ENCODE data around the gene FTO. TPM values are rescaled to one million over a fixed set of nuclear protein-coding genes. Genes with fewer than 3 reads are reported as not detected.

FTO gene
- total and polyA plus RNA-seq, 2 of the 8 experiments (the other 6 are each of a cell fraction or from before 2014, with no cell fraction given): 34.5 to 59.8 TPM

DNA sequence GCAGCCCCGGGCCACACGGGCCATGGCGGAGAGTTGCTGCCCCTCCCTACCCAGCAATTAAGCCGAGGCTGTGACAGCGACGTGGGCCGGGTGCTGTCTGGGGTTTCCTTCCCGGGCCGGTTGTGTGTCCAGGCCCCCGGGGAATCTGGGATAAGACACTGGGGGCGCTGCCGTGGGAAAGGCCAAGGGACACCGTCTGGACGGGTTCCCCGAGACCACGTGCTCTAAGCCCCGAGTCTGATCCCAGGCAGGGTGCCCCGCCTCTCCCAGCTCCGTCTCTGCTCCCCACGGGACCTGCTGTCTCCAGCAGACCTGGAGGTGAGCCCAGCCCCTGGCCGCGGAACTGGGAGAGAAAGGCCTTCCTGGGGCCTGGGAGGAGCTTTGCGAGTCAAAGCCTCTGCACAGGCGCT is 490.4 kb downstream of the FTO start:
- Histone ChIP-seq H2AK5ac (ENCODE audit: low read depth, low read length) (no peak overlapping the region), H3K23me2 (ENCODE audit: low read depth, low read length) (no peaks in the 10 kb centered on the region), H3K4me2 (ENCODE audit: insufficient read depth in 1 of 2, low read depth in 2 of 2, low read length in 2 of 2) (peak overlapping the region; percentile 2 to 53), H4K20me1 (replicated peaks in 1 of 2; ENCODE audit: control insufficient read depth in 1 of 2, insufficient read depth in 2 of 2, low read length in 2 of 2) (no peaks in the 10 kb centered on the region), H4K8ac (ENCODE audit: extremely low read depth, insufficient read depth, low read length) (peak overlapping the region; percentile 82; the same call in 1 of the 2 replicates), H2BK20ac (ENCODE audit: low read length) (no peak overlapping the region), H3K27me3 (replicated peaks in 1 of 4; ENCODE audit: control insufficient read depth in 3 of 4, extremely low read depth in 1 of 4, insufficient read depth in 3 of 4, low read length in 3 of 4) (no peaks in the 10 kb centered on the region), H3K27ac (ENCODE audit: low read depth, low read length) (no peak overlapping the region), H2BK12ac (ENCODE audit: low read depth, low read length) (0 out of 2 replicates have a peak overlapping the region, but pooled peaks have one; percentile 81), H2AFZ (ENCODE audit: low read length) (peak overlapping the region; percentile 63), H3K9me3 (ENCODE audit: insufficient read depth in 2 of 2, low read depth in 1 of 2, low read length in 1 of 2) (peaks cover 0 to 2% of the 10 kb centered on the region in 2 experiments; a peak in 1 of 4 replicates), H4K91ac (replicated peaks; ENCODE audit: insufficient read length, low read length) (peak overlapping the region; percentile 11), H3K4ac (replicated peaks; ENCODE audit: insufficient read length, low read depth, low read length) (no peak overlapping the region), H2BK5ac (ENCODE audit: low read depth, low read length) (no peak overlapping the region; the same call in 1 of the 2 replicates), H3K4me1 (replicated peaks in 1 of 4; ENCODE audit: control insufficient read depth in 3 of 4, insufficient read depth in 4 of 4, low read length in 3 of 4) (peaks cover 0 to 7% (median 6%) of the 10 kb centered on the region in 4 experiments; a peak in 4 of 7 replicates), H3K56ac (replicated peaks; ENCODE audit: insufficient read length, low read depth, low read length) (no peak overlapping the region), H3K79me2 (ENCODE audit: control insufficient read depth in 1 of 2, insufficient read depth in 2 of 2, low read length in 2 of 2) (no peaks in the 10 kb centered on the region), H3K18ac (ENCODE audit: extremely low read depth, low read length) (peak overlapping the region; percentile 15; the same call in 1 of the 2 replicates), H2BK120ac (replicated peaks; ENCODE audit: low read depth, low read length) (no peak overlapping the region), H3K9ac (replicated peaks in 1 of 4; ENCODE audit: extremely low read depth in 1 of 4, low read depth in 3 of 4, low read length in 3 of 4) (no peak overlapping the region; a peak in 2 of 7 replicates), H4K5ac (ENCODE audit: insufficient read length, low read depth, low read length) (no peak overlapping the region), H3K36me3 (ENCODE audit: control insufficient read depth in 2 of 4, insufficient read depth in 4 of 4, low read length in 3 of 4) (no peaks in the 10 kb centered on the region), H3K14ac (ENCODE audit: insufficient read length) (no peak overlapping the region), H2BK15ac (ENCODE audit: low read length) (peak overlapping the region; percentile 72; the same call in 1 of the 2 replicates), H3K4me3 (ENCODE audit: extremely low read depth in 1 of 4, insufficient read depth in 2 of 4, low read depth in 3 of 4, low read length in 4 of 4) (peak overlapping the region; percentile 14 to 54 (median 32); a peak in 5 of 8 replicates), H3K23ac (ENCODE audit: insufficient read length) (no peak overlapping the region), H3K79me1 (ENCODE audit: low read depth, low read length) (no peaks in the 10 kb centered on the region)
- CTCF ChIA-PET (ENCODE audit: partially characterized antibody): interaction anchor here (0.6 to 1.9 kb wide), 8 partner anchors 11 to 744 kb away, joined by 3 to 7 read pairs (median 3); no protein-coding TSS in a partner anchor
- 51% methylated on average over 21 of the region's 24 CpGs; no CpG with 5 or more reads in 1 of the 2 experiments for WGBS, 2 experiments (ENCODE audit: extremely low coverage in 1 of 2, insufficient coverage in 1 of 2, insufficient read length in 1 of 2, insufficient replicate concordance in 2 of 2, low coverage in 1 of 2, low lambda C conversion rate in 2 of 2, missing lambda C conversion rate in 1 of 2)
- TF ChIP-seq KDM4A (IDR thresholded peaks at IDR 0.05; ENCODE audit: low read depth, low read length, severe bottlenecking) (peak; percentile 13), ASH2L (IDR thresholded peaks at IDR 0.05; ENCODE audit: low read length) (peak; percentile 8), SUZ12 (IDR thresholded peaks at IDR 0.05; ENCODE audit: low read length) (no peak), FOSL1 (IDR thresholded peaks at IDR 0.05; ENCODE audit: insufficient read depth, low read depth, low read length) (no peak)
- FAIRE-seq: no peak
- POLR2A ChIA-PET (ENCODE audit: partially characterized antibody): interaction anchor here (1.1 kb wide), 1 partner anchor 134 kb away, joined by 4 read pairs; no protein-coding TSS in a partner anchor
- DNase-seq (ENCODE audit: low read depth in 1 of 2, low spot score in 2 of 2): peak in 1 of 2 experiments; percentile 70

Data from H1 (cell line).